Neutrophil (primary cell): Measurements from ENCODE around the gene FOXL1.

Source experiments
- H3K27ac ChIP-seq: fragments of 200-600 bp; sonication (generic); 2 replicates; pipeline ENCODE4 v1.5.1; 2016; ENCODE audit warnings: mild to moderate bottlenecking, moderate library complexity
- H3K27me3 ChIP-seq: fragments of 200-600 bp; sonication (generic); 2 replicates; pipeline ENCODE4 v1.6.0; 2016; ENCODE audit warnings: mild to moderate bottlenecking
- H3K36me3 ChIP-seq: fragments of 200-600 bp; sonication (generic); 2 replicates; pipeline ENCODE4 v1.5.1; 2017
- H3K4me1 ChIP-seq, 2 experiments: fragments of 200-600 bp in 1 of 2; sonication (generic) in 1 of 2; 1 replicate in 1 of 2; 2 replicates in 1 of 2; pipeline versions ENCODE4 v1.5.1 to v1.6.1; 2013 to 2016; ENCODE audit warnings: low read depth in 1 of 2, low read length in 1 of 2, mild to moderate bottlenecking in 1 of 2, moderate library complexity in 1 of 2; ENCODE audit not compliant: control insufficient read depth in 1 of 2, insufficient read depth in 1 of 2
- H3K4me3 ChIP-seq, 2 experiments: fragments of 200-600 bp in 1 of 2; sonication (generic) in 1 of 2; 1 replicate in 1 of 2; 2 replicates in 1 of 2; pipeline ENCODE4 v1.5.1; 2013 to 2016; ENCODE audit warnings: low read depth in 1 of 2, low read length in 1 of 2, mild to moderate bottlenecking in 1 of 2, moderate library complexity in 1 of 2
- H3K9me3 ChIP-seq: fragments of 200-600 bp; sonication (generic); 2 replicates; pipeline ENCODE4 v1.5.1; 2016
- TF ChIP-seq, protein P1 (sequence below): fragments of 200-600 bp; sonication (generic); IDR thresholded peaks from 2 replicates; pipeline ENCODE4 v1.5.1; 2016; ENCODE audit warnings: antibody characterized with exemption

Gene FOXL1

DNA sequence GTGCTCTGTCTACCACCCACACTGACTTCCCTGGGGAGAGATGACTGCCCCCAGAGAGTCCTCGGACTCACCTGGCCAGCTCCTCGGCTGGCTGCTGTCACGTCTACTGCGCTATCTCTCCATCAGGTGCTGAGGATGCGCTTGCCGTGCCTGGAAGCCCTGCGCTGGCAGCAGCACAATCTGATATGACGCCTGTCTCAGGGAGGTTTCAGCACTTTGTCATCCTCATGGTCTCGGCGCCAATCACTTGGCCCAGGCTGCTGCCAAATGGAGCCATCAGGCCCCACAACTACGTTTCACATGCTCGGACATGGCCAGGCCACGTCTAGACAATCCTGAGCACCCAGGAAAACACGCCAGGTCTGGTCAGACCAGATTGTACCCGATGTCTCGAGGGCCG, 46.7 kb downstream of the FOXL1 start:
- no peak overlapping the region for H3K27ac ChIP-seq
- no peaks in the 10 kb centered on the region for H3K9me3 ChIP-seq
- H3K36me3 ChIP-seq = no peaks in the 10 kb centered on the region
- TF ChIP-seq, protein P1, sequence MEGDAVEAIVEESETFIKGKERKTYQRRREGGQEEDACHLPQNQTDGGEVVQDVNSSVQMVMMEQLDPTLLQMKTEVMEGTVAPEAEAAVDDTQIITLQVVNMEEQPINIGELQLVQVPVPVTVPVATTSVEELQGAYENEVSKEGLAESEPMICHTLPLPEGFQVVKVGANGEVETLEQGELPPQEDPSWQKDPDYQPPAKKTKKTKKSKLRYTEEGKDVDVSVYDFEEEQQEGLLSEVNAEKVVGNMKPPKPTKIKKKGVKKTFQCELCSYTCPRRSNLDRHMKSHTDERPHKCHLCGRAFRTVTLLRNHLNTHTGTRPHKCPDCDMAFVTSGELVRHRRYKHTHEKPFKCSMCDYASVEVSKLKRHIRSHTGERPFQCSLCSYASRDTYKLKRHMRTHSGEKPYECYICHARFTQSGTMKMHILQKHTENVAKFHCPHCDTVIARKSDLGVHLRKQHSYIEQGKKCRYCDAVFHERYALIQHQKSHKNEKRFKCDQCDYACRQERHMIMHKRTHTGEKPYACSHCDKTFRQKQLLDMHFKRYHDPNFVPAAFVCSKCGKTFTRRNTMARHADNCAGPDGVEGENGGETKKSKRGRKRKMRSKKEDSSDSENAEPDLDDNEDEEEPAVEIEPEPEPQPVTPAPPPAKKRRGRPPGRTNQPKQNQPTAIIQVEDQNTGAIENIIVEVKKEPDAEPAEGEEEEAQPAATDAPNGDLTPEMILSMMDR = no peak
- H3K27me3 ChIP-seq = peaks cover 7% of the 10 kb centered on the region
- H3K4me3 ChIP-seq = no peak overlapping the region
- no peaks in the 10 kb centered on the region for H3K4me1 ChIP-seq

DNA sequence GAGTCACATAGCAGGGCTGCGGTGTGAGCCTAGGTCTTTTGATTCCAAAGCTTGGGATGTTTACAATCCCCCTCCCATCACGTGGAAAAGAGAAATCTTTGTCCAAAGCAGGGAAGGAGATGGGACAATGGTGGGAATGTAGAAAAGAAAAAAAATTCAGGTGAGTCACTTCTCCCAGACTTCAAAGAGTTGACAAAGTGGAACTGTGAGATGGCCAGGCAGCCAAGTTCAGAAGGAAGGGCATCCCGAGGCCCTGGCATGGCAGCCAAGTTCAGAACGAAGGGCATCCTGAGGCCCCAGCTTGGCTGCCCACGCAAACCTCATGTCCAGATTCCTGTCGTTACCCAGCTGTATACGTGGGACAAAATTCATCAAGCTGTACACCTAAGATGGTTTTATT, 47.5 kb downstream of the FOXL1 start:
- no peaks in the 10 kb centered on the region for H3K9me3 ChIP-seq
- no peaks in the 10 kb centered on the region for H3K36me3 ChIP-seq
- no peaks in the 10 kb centered on the region for H3K4me1 ChIP-seq
- H3K27me3 ChIP-seq = peaks cover 7% of the 10 kb centered on the region
- no peak overlapping the region for H3K27ac ChIP-seq
- no peak overlapping the region for H3K4me3 ChIP-seq
- TF ChIP-seq, protein P1 = no peak

DNA sequence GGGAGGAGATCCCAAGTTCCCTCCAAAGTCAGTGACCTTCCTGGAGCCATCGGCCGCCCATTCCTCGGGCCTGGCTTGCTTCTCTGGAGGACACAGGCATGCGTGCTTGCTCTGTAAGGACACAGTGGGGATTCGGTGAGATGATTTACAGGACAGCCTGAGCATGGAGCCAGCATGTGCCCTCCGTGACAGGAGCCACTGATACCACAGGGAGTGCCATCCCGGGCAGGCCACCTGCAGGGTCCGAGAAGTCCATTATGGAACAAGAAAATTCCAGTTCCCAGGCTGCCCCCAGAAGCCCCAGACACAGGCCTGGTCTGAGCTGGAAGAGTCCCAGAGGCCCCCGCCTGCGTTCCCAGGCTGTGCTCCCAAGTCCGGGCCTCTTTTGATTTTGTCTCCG, 47.9 kb downstream of the FOXL1 start:
- TF ChIP-seq, protein P1 = no peak
- Histone ChIP-seq H3K9me3 (no peaks in the 10 kb centered on the region), H3K4me3 (no peak overlapping the region), H3K4me1 (no peaks in the 10 kb centered on the region), H3K27ac (no peak overlapping the region), H3K27me3 (peaks cover 10% of the 10 kb centered on the region), H3K36me3 (no peaks in the 10 kb centered on the region)

DNA sequence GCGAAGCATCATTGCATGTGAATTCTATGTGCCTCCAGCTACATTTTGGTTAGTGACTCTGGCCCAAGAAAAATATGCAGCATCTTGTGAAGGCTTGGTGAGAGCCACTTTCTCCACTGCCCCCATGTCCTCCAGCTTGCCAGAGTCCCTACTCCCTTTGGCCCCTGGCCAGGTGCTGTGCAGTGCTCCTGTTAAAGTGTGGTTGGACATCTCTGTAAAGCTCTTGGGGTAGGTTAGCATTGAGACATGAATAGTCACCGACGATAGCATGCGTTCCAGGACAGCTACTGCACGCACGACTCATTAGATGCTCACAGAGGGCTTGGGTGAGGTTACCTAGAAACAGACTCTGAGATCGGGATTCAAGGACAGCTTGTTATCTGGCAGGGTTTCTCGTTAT, 48.6 kb downstream of the FOXL1 start:
- H3K9me3 ChIP-seq = no peaks in the 10 kb centered on the region
- H3K4me3 ChIP-seq = no peak overlapping the region
- H3K4me1 ChIP-seq = no peaks in the 10 kb centered on the region
- no peaks in the 10 kb centered on the region for H3K36me3 ChIP-seq
- no peak overlapping the region for H3K27ac ChIP-seq
- peaks cover 16% of the 10 kb centered on the region for H3K27me3 ChIP-seq
- TF ChIP-seq, protein P1 = no peak

DNA sequence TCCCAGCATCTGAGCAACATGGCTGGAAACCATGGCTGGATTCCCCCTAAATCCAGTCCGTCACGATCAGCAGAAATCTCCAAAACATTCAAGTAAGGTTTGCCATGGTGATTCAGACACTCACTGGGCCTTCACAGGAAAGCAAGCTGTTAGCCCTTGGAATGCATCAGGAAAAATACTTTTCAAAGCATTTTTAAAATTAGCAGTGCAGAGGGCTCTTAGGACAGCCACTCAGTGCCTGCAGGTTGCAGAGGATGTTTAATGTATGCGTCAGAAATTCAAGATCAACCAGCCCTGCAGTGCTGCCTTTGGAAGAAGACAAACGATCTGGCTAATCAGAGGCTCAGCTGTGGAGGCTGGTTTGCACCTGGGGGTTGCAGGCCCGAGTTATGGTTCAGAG, 50.3 kb downstream of the FOXL1 start:
- H3K36me3 ChIP-seq = no peaks in the 10 kb centered on the region
- TF ChIP-seq, protein P1 = no peak

DNA sequence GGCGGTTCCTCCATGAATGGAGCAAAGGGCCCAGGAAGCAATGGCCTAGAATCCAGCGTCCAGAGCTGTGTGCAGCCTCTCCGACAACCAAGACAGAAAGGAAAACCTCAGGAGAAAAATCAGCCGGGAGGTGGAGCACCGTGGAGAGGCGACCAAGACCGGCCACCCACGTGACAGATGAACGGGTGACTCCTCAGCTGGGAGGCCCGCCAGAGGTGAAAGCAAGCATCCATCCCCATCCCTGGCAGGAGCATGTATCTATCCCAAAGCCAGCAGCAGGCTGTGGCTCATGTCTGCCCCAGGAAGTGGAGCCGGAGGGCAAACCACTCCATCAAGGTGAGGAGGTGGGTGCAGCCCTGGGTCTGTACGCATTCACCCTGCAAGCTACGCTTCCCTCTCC, 52.1 kb downstream of the FOXL1 start:
- Histone ChIP-seq H3K27ac (no peak overlapping the region), H3K27me3 (peaks cover 16% of the 10 kb centered on the region), H3K4me1 (no peaks in the 10 kb centered on the region), H3K4me3 (no peak overlapping the region), H3K9me3 (no peaks in the 10 kb centered on the region), H3K36me3 (no peaks in the 10 kb centered on the region)
- TF ChIP-seq, protein P1 = no peak

More for the DNA sequence above, 50.3 kb downstream of the FOXL1 start:
- Histone ChIP-seq H3K27me3 (peaks cover 16% of the 10 kb centered on the region), H3K4me3 (no peak overlapping the region), H3K4me1 (no peaks in the 10 kb centered on the region), H3K9me3 (no peaks in the 10 kb centered on the region), H3K27ac (no peak overlapping the region)
